Lung (tissue), 12 donors: ENCODE measurements around the gene EHD3. TPM values are rescaled to one million over a fixed set of nuclear protein-coding genes. Genes with fewer than 3 reads are reported as not detected.

Experiments
- ATAC-seq: fragments of 200-7000 bp; cut with Tn5 transposase; one replicate; pipeline ENCODE4 v1.9.1; 2020; ENCODE audit warnings: moderate number of reproducible peaks; ENCODE audit not compliant: insufficient read depth, low FRiP score
- DNase-seq, 3 donors: peaks; one replicate each; pipeline ENCODE4 v3.0.0-alpha.2; 2013 to 2017
- H3K27ac ChIP-seq, 2 donors: one replicate each; pipeline ENCODE4 v1.5.1; 2013; ENCODE audit warnings: mild to moderate bottlenecking in 2 of 2, moderate library complexity in 2 of 2, control low read depth in 1 of 2, inconsistent platforms in 1 of 2, low read depth in 1 of 2, low read length in 1 of 2
- H3K27me3 ChIP-seq, 3 donors: one replicate each; pipeline ENCODE4 v1.5.1; 2013; ENCODE audit warnings: low read length in 2 of 3; ENCODE audit not compliant: control insufficient read depth in 3 of 3, insufficient read depth in 3 of 3
- H3K36me3 ChIP-seq, 4 donors: one replicate each; pipeline ENCODE4 v1.5.1; 2013; ENCODE audit warnings: low read length in 4 of 4, mild to moderate bottlenecking in 1 of 4, moderate library complexity in 1 of 4; ENCODE audit not compliant: control insufficient read depth in 4 of 4, insufficient read depth in 4 of 4
- H3K4me1 ChIP-seq, 5 donors: one replicate each; pipeline ENCODE4 v1.5.1; 2013; ENCODE audit warnings: low read length in 5 of 5, mild to moderate bottlenecking in 2 of 5, moderate library complexity in 1 of 5; ENCODE audit not compliant: control insufficient read depth in 5 of 5, insufficient read depth in 5 of 5
- H3K4me3 ChIP-seq: one replicate; pipeline ENCODE4 v1.5.1; 2013; ENCODE audit warnings: mild to moderate bottlenecking, control low read depth, moderate library complexity
- H3K9ac ChIP-seq, 2 donors: one replicate each; pipeline ENCODE4 v1.5.1; 2013; ENCODE audit warnings: low read length in 2 of 2, control low read depth in 1 of 2; ENCODE audit not compliant: insufficient read depth in 1 of 2
- H3K9me3 ChIP-seq, 4 donors: one replicate each; pipeline ENCODE4 v1.5.1; 2013; ENCODE audit warnings: low read length in 3 of 4, mild to moderate bottlenecking in 1 of 4, moderate library complexity in 1 of 4; ENCODE audit not compliant: control insufficient read depth in 4 of 4, insufficient read depth in 3 of 4
- WGBS, 2 donors: extraction: QIAGEN DNeasy Blood & Tissue Kit; methylation state at CpG; one replicate each; pipeline ENCODE4 v1.1.7; 2013; 5-methylcytosine and 5-hydroxymethylcytosine counted together
- polyA plus RNA-seq, 2 donors: library from polyadenylated mRNA; stranded (reverse); fragments of 200-250 nt; gene quantifications; one replicate each; pipeline ENCODE4 v1.2.1, GENCODE V29; 2013
- total RNA-seq, 2 donors: library from RNA; depleted of rRNA in 1 of 2; stranded (reverse); fragments of >200 nt in 1 of 2; gene quantifications; one replicate each; pipeline ENCODE4 v1.2.1, GENCODE V29; 2014 to 2021
- TF ChIP-seq, protein P1 (sequence below): IDR thresholded peaks from 2 replicates; pipeline ENCODE4 v1.5.1; 2012; ENCODE audit warnings: mild to moderate bottlenecking; ENCODE audit errors: control extremely low read depth, extremely low read depth
- donor health status: control.
- donor health status: control.
- donor health status: Bipolar disorder and iron deficiency.
- donor health status: healthy.
- donor health status: DM: yes; HTN: yes; CAD: no.

Gene EHD3
- total and polyA plus RNA-seq, 4 donors: 1.5 to 9.5 (median 5.1) TPM

DNA sequence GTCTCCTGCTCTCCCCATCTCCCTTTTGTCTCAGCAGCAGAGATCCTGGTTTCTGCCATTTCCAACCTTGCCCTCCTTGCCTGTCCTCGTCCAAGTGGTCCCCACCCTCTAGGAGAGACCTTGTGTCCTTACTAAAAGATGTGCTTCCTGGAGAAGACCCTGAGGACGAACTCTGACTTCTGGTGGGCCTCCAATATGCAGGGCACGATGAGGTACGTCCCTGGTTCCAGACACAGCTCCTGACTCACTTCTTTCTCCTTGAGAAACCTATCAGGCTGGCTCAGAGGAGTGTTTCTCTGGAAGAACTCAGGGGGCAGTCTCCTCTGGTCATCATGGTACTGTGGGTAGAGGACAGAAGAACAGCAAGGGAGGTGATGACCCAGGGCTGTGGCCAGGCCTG, 44.8 kb upstream of the EHD3 start:
- WGBS, 2 donors: 88 to 95% methylated on average over 4 of the region's 4 CpGs
- H3K4me1 ChIP-seq: no peaks in the 10 kb centered on the region
- H3K9me3 ChIP-seq: peaks cover 0 to 1% (median 0%) of the 10 kb centered on the region in 4 donors
- H3K9ac ChIP-seq: no peak overlapping the region
- no peak for ATAC-seq
- no peaks in the 10 kb centered on the region for H3K36me3 ChIP-seq
- no peak for DNase-seq
- TF ChIP-seq, protein P1, sequence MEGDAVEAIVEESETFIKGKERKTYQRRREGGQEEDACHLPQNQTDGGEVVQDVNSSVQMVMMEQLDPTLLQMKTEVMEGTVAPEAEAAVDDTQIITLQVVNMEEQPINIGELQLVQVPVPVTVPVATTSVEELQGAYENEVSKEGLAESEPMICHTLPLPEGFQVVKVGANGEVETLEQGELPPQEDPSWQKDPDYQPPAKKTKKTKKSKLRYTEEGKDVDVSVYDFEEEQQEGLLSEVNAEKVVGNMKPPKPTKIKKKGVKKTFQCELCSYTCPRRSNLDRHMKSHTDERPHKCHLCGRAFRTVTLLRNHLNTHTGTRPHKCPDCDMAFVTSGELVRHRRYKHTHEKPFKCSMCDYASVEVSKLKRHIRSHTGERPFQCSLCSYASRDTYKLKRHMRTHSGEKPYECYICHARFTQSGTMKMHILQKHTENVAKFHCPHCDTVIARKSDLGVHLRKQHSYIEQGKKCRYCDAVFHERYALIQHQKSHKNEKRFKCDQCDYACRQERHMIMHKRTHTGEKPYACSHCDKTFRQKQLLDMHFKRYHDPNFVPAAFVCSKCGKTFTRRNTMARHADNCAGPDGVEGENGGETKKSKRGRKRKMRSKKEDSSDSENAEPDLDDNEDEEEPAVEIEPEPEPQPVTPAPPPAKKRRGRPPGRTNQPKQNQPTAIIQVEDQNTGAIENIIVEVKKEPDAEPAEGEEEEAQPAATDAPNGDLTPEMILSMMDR: no peak
- H3K4me3 ChIP-seq: no peak overlapping the region
- no peak overlapping the region for H3K27ac ChIP-seq
- peaks cover 0 to 7% (median 5%) of the 10 kb centered on the region in 3 donors for H3K27me3 ChIP-seq

GRCh38 chr2:31190188-31190587, 43.8 kb upstream of the EHD3 start:
- 74 to 84% methylated on average over 1 of the region's 1 CpG for WGBS, 2 donors
- no peak for ATAC-seq
- H3K4me3 ChIP-seq: no peak overlapping the region
- no peaks in the 10 kb centered on the region for H3K36me3 ChIP-seq
- no peak for DNase-seq
- H3K4me1 ChIP-seq: no peaks in the 10 kb centered on the region
- H3K27me3 ChIP-seq: peaks cover 0 to 2% (median 0%) of the 10 kb centered on the region in 3 donors
- no peak overlapping the region for H3K9ac ChIP-seq
- H3K27ac ChIP-seq: no peak overlapping the region
- H3K9me3 ChIP-seq: peaks cover 0 to 1% (median 0%) of the 10 kb centered on the region in 4 donors
- TF ChIP-seq, protein P1: no peak

DNA sequence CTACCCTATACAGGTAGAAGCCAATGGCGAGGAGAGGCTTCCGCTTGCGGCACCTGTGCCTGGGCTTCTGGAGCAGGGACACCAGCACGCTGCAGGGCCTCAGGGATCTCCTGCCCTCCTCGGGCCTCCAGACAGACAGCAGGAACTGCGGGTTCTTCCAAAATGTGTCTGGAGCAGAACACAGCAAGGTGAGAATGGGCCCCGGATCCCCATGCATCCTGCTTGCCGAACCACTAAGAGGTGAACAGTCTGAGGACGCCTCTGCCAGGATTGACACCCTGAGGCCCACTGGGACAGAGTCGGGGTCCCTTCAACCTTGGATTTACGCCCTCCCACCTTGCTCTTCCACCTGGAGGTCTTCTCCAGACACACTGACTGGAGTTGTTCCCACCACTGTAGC, 42.0 kb upstream of the EHD3 start:
- Histone ChIP-seq H3K4me3 (no peak overlapping the region), H3K4me1 (no peaks in the 10 kb centered on the region), H3K9ac (no peak overlapping the region), H3K9me3 (peaks cover 0 to 1% (median 0%) of the 10 kb centered on the region in 4 donors), H3K36me3 (no peaks in the 10 kb centered on the region), H3K27me3 (peaks cover 0 to 1% (median 0%) of the 10 kb centered on the region in 3 donors), H3K27ac (no peak overlapping the region)
- TF ChIP-seq, protein P1: no peak
- ATAC-seq: no peak
- no peak for DNase-seq
- WGBS, 2 donors: 95 to 96% methylated on average over 11 of the region's 11 CpGs

- Histone ChIP-seq H3K27ac (no peak overlapping the region), H3K36me3 (no peaks in the 10 kb centered on the region), H3K27me3 (no peaks in the 10 kb centered on the region), H3K4me3 (no peak overlapping the region), H3K4me1 (no peaks in the 10 kb centered on the region), H3K9me3 (peaks cover 0 to 1% (median 0%) of the 10 kb centered on the region in 4 donors), H3K9ac (no peak overlapping the region)
- DNase-seq: no peak
- WGBS, 2 donors: 95 to 98% methylated on average over 2 of the region's 2 CpGs
- ATAC-seq: no peak
- TF ChIP-seq, protein P1: no peak
Observed at GRCh38 chr2:31192396-31192795, 41.6 kb upstream of the EHD3 start.
